GM06990 (cell line): ENCODE data around the gene TMED5.

Experiments
- DNase-seq: peaks from one replicate; pipeline ENCODE4 v3.0.0-alpha.2; 2011; ENCODE audit not compliant: insufficient read length; ENCODE audit errors: extremely low read depth
- H3K27me3 ChIP-seq: replicated peaks from 2 replicates; pipeline ENCODE4 v1.6.0; 2011; ENCODE audit warnings: low read length; ENCODE audit not compliant: control insufficient read depth, insufficient read depth
- H3K36me3 ChIP-seq: 2 replicates; pipeline ENCODE4 v1.5.1; 2011; ENCODE audit warnings: low read length; ENCODE audit not compliant: control insufficient read depth, insufficient read depth
- H3K4me3 ChIP-seq: replicated peaks from 2 replicates; pipeline ENCODE4 v1.5.1; 2011; ENCODE audit warnings: low read depth, mild to moderate bottlenecking, control low read depth, low read length
- TF ChIP-seq, protein P1 (sequence below): IDR thresholded peaks from 2 replicates; pipeline ENCODE4 v1.5.1; 2011; ENCODE audit warnings: low read length, control low read depth, mild to moderate bottlenecking, inconsistent platforms; ENCODE audit not compliant: insufficient read depth, poor library complexity, severe bottlenecking

Gene TMED5

GRCh38 chr1:93102142-93102541, 78.1 kb downstream of the TMED5 start:
- H3K27me3 ChIP-seq, result no peaks in the 10 kb centered on the region
- no peak for DNase-seq
- TF ChIP-seq, protein P1, sequence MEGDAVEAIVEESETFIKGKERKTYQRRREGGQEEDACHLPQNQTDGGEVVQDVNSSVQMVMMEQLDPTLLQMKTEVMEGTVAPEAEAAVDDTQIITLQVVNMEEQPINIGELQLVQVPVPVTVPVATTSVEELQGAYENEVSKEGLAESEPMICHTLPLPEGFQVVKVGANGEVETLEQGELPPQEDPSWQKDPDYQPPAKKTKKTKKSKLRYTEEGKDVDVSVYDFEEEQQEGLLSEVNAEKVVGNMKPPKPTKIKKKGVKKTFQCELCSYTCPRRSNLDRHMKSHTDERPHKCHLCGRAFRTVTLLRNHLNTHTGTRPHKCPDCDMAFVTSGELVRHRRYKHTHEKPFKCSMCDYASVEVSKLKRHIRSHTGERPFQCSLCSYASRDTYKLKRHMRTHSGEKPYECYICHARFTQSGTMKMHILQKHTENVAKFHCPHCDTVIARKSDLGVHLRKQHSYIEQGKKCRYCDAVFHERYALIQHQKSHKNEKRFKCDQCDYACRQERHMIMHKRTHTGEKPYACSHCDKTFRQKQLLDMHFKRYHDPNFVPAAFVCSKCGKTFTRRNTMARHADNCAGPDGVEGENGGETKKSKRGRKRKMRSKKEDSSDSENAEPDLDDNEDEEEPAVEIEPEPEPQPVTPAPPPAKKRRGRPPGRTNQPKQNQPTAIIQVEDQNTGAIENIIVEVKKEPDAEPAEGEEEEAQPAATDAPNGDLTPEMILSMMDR, result no peak
- peaks cover 1% of the 10 kb centered on the region for H3K36me3 ChIP-seq
- no peak overlapping the region for H3K4me3 ChIP-seq
